Liver (tissue), 3 donors: ENCODE results near the gene AP5Z1.

Experiments
- FOXA1 ChIP-seq: IDR thresholded peaks from 2 replicates; pipeline ENCODE4 v1.6.1; 2016; ENCODE audit warnings: antibody characterized with exemption
- FOXA2 ChIP-seq: IDR thresholded peaks from 2 replicates; pipeline ENCODE4 v1.6.1; 2016; ENCODE audit warnings: antibody characterized with exemption
- GABPA ChIP-seq, 2 donors: IDR thresholded peaks in 1 of 2; conservative IDR thresholded peaks in 1 of 2; 2 replicates each; pipeline ENCODE4 v1.6.1; 2016; ENCODE audit warnings: antibody characterized with exemption in 2 of 2, mild to moderate bottlenecking in 1 of 2, moderate library complexity in 1 of 2
- RAD21 ChIP-seq, 2 donors: IDR thresholded peaks; 2 replicates each; pipeline ENCODE4 v1.6.1; 2016; ENCODE audit warnings: antibody characterized with exemption in 2 of 2, mild to moderate bottlenecking in 2 of 2
- SP1 ChIP-seq: IDR thresholded peaks from 2 replicates; pipeline ENCODE4 v1.6.1; 2018; ENCODE audit warnings: antibody characterized with exemption, mild to moderate bottlenecking
- TAF1 ChIP-seq: conservative IDR thresholded peaks from 2 replicates; pipeline ENCODE4 v1.6.1; 2016; ENCODE audit warnings: antibody characterized with exemption, mild to moderate bottlenecking
- YY1 ChIP-seq: IDR thresholded peaks from 2 replicates; pipeline ENCODE4 v1.6.1; 2016; ENCODE audit warnings: antibody characterized with exemption, mild to moderate bottlenecking
- TF ChIP-seq, protein P1 (sequence below): fragments of 150-350 bp; IDR thresholded peaks from 2 replicates; pipeline ENCODE4 v1.5.1; 2017; ENCODE audit warnings: improper control_type of control experiment, low read depth, low read length; ENCODE audit not compliant: missing input control
- TF ChIP-seq, protein P2 (sequence below): IDR thresholded peaks from 2 replicates; pipeline ENCODE4 v1.6.1; 2016; ENCODE audit warnings: antibody characterized with exemption
- TF ChIP-seq, protein P3 (sequence below): IDR thresholded peaks from 2 replicates; pipeline ENCODE4 v1.6.1; 2016; ENCODE audit warnings: antibody characterized with exemption
- TF ChIP-seq, protein P4 (sequence below): IDR thresholded peaks from 2 replicates; pipeline ENCODE4 v1.6.1; 2016; ENCODE audit warnings: antibody characterized with exemption, mild to moderate bottlenecking
- donor health status: healthy.
- donor health status: healthy.

DNA sequence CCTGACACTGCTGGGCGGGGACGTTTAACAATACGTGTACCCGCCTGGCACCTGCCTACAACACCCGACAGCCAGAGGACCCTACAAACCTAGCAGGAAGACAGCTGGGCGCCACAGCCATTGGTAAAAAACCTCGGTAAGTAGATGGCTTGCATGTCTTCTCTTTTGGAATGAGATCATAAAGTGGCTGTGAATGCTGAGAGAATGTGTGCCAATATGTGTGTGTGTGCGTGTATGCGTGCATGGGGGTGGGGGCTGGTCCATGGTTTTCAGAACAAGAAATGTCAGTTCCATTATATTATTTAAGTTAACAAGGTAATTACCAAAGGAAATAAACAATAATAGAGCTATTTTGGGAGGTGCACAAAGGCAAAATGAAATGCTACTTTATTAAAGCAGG, 47.3 kb downstream of the AP5Z1 start:
- TF ChIP-seq, protein P1, sequence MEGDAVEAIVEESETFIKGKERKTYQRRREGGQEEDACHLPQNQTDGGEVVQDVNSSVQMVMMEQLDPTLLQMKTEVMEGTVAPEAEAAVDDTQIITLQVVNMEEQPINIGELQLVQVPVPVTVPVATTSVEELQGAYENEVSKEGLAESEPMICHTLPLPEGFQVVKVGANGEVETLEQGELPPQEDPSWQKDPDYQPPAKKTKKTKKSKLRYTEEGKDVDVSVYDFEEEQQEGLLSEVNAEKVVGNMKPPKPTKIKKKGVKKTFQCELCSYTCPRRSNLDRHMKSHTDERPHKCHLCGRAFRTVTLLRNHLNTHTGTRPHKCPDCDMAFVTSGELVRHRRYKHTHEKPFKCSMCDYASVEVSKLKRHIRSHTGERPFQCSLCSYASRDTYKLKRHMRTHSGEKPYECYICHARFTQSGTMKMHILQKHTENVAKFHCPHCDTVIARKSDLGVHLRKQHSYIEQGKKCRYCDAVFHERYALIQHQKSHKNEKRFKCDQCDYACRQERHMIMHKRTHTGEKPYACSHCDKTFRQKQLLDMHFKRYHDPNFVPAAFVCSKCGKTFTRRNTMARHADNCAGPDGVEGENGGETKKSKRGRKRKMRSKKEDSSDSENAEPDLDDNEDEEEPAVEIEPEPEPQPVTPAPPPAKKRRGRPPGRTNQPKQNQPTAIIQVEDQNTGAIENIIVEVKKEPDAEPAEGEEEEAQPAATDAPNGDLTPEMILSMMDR: no peak
- TF ChIP-seq RAD21 (IDR thresholded peaks at IDR 0.05): no peak
- TF ChIP-seq SP1: no peak
- TF ChIP-seq, protein P2, sequence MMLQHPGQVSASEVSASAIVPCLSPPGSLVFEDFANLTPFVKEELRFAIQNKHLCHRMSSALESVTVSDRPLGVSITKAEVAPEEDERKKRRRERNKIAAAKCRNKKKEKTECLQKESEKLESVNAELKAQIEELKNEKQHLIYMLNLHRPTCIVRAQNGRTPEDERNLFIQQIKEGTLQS: no peak
- TF ChIP-seq, protein P3, sequence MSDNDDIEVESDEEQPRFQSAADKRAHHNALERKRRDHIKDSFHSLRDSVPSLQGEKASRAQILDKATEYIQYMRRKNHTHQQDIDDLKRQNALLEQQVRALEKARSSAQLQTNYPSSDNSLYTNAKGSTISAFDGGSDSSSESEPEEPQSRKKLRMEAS: no peak
- TF ChIP-seq FOXA1: no peak
- TF ChIP-seq, protein P4, sequence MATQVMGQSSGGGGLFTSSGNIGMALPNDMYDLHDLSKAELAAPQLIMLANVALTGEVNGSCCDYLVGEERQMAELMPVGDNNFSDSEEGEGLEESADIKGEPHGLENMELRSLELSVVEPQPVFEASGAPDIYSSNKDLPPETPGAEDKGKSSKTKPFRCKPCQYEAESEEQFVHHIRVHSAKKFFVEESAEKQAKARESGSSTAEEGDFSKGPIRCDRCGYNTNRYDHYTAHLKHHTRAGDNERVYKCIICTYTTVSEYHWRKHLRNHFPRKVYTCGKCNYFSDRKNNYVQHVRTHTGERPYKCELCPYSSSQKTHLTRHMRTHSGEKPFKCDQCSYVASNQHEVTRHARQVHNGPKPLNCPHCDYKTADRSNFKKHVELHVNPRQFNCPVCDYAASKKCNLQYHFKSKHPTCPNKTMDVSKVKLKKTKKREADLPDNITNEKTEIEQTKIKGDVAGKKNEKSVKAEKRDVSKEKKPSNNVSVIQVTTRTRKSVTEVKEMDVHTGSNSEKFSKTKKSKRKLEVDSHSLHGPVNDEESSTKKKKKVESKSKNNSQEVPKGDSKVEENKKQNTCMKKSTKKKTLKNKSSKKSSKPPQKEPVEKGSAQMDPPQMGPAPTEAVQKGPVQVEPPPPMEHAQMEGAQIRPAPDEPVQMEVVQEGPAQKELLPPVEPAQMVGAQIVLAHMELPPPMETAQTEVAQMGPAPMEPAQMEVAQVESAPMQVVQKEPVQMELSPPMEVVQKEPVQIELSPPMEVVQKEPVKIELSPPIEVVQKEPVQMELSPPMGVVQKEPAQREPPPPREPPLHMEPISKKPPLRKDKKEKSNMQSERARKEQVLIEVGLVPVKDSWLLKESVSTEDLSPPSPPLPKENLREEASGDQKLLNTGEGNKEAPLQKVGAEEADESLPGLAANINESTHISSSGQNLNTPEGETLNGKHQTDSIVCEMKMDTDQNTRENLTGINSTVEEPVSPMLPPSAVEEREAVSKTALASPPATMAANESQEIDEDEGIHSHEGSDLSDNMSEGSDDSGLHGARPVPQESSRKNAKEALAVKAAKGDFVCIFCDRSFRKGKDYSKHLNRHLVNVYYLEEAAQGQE: no peak
- no peak for TF ChIP-seq FOXA2
- no peak for TF ChIP-seq YY1
- TF ChIP-seq GABPA (IDR thresholded peaks at IDR 0.05 in 1 of 2, conservative IDR thresholded peaks at IDR 0.05 in 1 of 2): no peak
- TF ChIP-seq TAF1: no peak
